Stimulated activated naive CD8-positive, alpha-beta T cell treated with anti-CD3 and anti-CD28 coated beads, Interleukin-15, Interleukin-2, amounts not matched to agents 100 U/mL and 50 U/mL, for 24 hours (primary cell): ENCODE data around the gene BLOC1S4.
"Not testable (repeated sequence)": the region's sequence is repeated elsewhere in the genome, so short reads cannot be mapped to it uniquely, and the experiment has no call there.

ENCODE experiments used
- ATAC-seq: fragments of 150-1000 bp; cut with Tn5 transposase; one replicate; pipeline ENCODE4 v1.10.0; 2021
- DNase-seq: peaks from one replicate; pipeline ENCODE4 v3.0.0; 2021

BLOC1S4 gene

DNA sequence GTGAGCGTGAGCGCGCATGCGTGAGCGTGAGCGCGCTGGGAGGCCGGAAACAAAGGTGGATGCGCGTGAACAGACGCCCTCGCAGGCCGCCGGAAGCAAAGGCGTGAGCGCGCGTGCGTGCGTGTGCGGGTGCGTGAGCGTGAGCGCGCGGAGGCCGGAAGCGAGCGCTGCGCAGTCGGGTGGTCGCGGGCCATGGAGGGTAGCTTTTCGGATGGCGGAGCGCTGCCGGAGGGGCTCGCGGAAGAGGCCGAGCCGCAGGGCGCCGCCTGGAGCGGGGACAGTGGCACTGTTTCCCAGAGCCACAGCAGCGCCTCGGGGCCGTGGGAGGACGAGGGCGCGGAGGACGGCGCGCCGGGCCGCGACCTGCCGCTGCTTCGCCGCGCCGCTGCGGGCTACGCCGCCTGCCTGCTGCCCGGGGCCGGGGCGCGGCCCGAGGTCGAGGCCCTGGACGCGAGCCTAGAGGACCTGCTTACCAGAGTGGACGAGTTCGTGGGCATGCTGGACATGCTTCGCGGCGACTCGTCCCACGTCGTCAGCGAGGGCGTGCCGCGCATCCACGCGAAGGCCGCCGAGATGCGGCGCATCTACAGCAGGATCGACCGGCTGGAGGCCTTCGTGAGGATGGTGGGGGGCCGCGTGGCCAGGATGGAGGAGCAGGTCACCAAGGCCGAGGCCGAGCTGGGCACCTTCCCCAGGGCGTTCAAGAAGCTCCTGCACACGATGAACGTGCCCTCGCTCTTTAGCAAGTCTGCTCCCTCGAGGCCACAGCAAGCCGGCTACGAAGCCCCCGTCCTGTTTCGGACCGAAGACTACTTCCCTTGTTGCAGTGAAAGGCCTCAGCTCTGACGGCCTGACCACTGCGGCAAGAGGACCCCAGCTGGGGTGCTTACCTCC lies at the start of gene BLOC1S4:
Gene BLOC1S4 (plus strand): TSS at position 157 of the 894 bp plus-strand sequence. CDS start 36 bp downstream, at position 193.
- DNase-seq (peak; percentile 89), ATAC-seq (peak; percentile 80)

DNA sequence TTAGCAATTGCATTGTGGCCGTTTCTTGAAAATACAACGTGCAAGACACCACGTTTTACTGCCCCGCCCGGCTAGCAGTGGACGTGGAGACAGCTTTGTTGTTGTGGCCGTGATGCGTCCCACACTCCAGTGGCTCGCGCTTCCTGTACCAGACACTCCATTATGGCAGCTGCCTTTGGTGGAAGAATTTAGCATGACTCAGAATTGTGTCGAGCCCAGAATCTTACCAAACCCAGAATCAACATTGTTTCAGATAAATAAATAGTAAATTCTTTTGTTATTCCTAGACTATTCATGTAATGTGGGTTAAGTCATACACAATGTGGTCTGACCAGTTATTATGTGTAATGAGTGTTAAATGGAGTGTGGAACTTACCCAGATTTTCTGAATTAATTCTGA lies 47.6 kb upstream of the BLOC1S4 start:
- DNase-seq (no peak), ATAC-seq (no peak)

DNA sequence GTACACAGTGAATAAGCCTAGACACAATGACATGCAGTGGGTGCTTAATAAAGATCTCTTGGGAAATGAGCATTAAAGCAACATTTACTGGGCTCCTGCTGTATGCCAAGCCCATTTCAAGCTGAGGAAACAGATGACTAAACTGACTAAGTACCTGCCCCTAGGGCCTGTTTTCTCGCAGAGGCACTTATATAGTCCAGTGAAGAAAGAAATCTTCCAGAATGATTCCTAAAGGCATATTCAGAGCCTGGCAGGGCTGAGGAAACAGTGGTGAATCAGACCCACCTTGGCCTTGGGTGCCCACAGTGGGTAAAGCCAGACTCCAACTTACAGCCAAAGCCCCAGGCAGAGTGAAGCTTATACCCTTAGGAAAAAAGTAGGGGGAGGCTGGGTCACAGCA lies 44.3 kb upstream of the BLOC1S4 start:
- ATAC-seq (no peak), DNase-seq (no peak)

DNA sequence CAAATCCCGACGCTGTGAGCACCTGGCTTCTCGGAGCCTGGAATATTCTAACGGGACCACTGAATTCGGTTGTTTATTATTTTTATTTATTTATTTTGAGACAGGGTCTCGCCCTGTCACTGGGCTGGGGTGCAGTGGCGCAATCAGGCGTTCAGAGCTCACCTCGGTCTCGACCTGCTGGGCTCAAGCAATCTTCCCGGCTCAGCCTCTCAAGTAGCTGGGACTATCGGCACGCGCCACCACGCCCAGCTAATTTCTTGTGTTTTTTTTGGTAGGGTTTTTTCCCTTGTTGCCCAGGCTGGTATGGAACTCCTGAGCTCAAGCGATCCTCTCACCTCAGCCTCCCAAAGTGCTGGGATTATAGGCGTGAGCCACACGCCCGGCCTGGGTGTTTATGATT lies 43.8 kb upstream of the BLOC1S4 start:
- no peak for DNase-seq
- no peak for ATAC-seq

- not testable (repeated sequence) for DNase-seq, ATAC-seq
Measured at GRCh38 chr4:6672541-6673190, 43.3 kb upstream of the BLOC1S4 start.

- ATAC-seq, result peak; percentile 3
Measured at GRCh38 chr4:6673191-6673659, 42.7 kb upstream of the BLOC1S4 start.

GRCh38 chr4:6673660-6674499 lies 42.1 kb upstream of the BLOC1S4 start:
- DNase-seq, result peak; percentile 95
- peak; percentile 77 for ATAC-seq

More at GRCh38 chr4:6673191-6673659, 42.7 kb upstream of the BLOC1S4 start:
- DNase-seq, result peak; percentile 45

DNA sequence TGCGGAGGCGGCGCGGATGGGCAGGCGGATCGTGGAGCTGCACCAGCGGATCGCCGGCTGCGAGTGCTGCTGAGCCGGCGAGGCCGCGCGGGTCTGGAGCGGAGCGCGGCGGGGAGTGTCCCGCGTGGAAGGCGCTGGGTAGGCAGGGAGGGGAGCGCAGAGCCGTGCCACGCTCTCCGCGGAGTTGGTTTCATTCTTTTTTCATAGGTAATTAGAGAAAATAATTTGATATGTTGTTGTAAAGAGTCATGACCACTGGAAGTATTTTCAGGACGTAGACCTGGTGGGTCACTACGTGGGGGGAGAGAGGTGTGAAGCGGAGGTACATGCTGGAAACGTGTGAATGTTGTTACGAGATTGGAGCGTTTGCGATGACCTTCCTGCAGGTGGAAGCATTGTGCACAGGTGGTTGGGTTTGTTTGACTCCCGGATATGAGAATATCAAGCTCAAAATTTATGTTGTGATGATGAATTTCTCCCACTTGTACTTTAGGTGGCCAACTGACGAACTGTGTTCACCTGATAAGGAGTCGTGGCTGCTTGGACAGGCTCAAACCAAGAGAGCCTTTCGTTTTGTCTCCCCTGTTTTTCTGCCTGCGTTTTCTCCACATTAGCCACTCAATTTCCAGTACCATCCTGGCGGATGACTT lies 41.3 kb upstream of the BLOC1S4 start:
- ATAC-seq (peak; percentile 16), DNase-seq (peak; percentile 58)

DNA sequence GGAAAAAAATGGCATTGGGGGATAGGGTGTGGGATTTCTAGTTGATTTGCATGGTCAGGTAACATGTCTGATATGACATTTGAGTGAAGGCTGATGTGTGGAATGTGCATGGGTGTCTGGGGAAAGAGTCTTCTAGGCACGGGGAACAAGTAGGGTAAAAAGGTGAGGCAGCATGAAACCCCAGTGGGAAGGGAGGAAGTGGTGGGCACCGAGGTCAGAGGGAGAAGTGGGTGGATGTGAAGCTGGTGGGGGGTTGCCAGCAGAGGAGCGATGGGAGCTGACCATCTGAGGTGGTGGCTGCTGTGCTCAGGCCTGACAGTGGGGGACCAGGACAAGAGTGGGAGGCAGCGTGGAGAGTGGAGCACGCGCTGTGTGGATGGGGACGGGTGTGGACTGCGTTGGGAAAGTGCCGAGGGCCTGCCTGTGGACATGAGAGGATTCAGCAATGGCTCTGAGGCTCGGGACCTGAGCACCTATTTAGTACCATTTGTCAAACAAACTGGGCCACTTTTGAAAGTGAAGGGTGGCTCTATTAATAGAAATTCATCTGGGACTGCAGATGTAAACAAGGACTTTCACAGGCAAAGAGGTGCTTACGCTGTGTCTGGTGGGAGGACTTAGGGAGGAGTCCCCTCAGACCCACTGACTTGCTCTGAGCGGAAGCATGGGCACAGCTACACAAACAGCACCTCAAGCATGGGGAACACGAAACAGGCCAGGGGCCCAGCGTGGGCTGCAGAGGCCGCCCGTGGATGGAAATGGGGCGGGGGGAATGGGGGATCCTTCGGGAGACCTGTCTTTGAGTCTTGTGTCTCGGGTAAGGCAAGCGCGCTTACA lies 39.0 kb upstream of the BLOC1S4 start:
- DNase-seq, result no peak
- no peak for ATAC-seq

GRCh38 chr4:6680372-6681034 lies 35.5 kb upstream of the BLOC1S4 start:
- no peak for DNase-seq
- no peak for ATAC-seq

- DNase-seq (no peak), ATAC-seq (no peak)
Measured at GRCh38 chr4:6681191-6681590, 34.8 kb upstream of the BLOC1S4 start.

DNA sequence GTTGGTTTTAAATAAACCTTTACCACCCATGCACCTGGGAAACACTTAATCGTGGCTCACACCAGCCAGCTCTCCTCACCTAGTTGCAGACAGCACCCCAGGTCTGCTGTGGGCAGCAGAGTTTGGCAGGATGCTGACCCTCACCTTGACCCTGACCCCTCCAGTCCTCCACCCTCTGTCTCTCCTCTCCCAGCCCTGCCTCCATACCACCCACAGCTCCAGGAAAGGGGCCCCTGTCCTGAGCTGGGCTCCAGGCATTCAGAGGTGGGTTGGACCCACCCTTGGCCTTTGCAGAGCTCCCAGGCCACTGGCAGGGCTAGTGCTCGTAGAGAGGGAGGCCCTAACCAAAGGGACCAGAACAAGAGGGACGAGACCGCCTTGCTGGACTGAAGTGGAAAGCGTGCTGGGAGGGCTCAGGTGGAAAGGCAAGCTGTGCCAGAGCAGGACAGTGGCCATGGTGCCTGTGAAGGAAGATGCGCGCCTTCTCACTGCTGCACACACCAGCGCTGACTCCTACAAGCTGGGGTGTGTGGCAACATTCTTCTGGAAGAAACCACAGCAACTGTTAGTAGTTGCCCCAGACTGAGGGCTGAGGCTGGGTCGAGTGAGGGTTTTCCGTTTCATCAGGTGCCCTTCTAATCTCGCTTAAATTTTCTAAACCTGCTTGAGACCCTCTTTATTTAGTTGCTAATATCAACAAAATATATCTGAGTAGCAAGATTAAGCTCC lies 32.9 kb upstream of the BLOC1S4 start:
- no peak for ATAC-seq
- no peak for DNase-seq

GRCh38 chr4:6684656-6685055 lies 31.3 kb upstream of the BLOC1S4 start:
- ATAC-seq (no peak), DNase-seq (no peak)

DNA sequence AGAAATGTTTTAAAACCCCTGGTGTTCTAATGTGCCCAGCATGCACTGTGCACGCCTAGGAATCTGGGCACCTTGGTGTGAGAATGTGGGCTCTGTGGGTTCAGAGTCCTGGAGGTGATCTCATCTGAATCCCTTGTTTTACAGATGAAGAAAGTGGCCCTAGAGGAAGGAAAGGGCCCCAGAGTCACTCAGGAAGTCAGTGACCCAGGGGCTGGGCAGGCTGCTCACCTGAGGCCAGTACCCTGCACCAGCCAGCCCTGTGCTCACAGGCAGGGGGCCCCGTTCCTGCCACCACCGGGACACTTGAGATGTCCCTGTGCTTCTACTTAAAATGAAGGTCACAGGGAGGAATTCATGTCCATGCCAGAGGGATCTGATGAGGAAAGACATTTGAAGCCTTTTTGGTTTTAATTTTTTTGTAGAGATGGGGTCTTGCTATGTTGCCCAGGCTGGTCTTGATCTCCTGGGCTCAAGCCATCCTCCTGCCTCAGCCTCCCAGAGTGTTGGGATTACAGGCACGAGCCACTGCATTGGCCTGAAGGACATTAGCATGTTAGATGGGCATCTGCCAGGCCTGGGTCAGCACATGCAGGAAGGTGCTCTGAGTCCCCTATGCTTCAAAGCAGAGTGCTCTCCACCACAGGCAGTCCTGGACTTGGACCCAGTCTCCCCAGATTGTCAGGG lies 29.7 kb upstream of the BLOC1S4 start:
- no peak for ATAC-seq

GRCh38 chr4:6687947-6688878 lies 27.8 kb upstream of the BLOC1S4 start:
- ATAC-seq, result no peak
- DNase-seq, result no peak

More for the DNA sequence above, 29.7 kb upstream of the BLOC1S4 start:
- no peak for DNase-seq

DNA sequence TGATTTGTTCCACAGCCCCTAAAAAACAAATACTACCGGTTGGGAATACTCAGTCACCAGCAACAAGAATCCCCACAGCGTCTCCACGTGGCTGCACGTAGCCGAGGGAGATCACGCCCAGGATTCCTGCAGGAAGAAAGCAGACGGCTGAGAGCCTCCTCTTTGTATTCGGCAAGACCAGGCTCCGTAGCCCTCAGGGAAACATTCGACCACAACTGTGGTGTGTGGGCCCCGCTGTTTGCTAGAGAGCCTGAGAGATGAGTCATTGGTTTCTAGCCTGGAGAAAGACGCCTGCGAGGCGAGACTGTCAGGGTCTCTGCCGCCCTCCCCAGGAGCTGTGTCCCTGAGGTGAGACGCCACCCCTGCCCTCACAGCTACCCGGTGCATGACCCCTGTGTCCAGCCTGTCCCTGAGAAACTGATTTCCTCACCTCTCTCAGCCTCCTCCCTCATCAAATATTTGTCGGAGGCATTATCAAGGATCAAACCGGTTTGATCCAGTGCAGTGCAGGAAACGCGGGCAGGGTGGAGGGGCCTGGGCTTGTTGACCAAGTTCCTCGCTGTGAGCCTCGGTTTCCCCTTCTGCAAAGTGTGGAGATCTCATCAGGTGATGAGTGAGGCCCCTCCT lies 27.0 kb upstream of the BLOC1S4 start:
- DNase-seq (peak; percentile 81), ATAC-seq (peak; percentile 94)

- peak; percentile 2 for ATAC-seq
- DNase-seq, result no peak
Measured at GRCh38 chr4:6689506-6689960, 26.4 kb upstream of the BLOC1S4 start.
